ENCODE results near the gene IQGAP1.
A peak's percentile ranks its signal among the peaks of the same experiment; 100 is the strongest.

Gene IQGAP1

DNA sequence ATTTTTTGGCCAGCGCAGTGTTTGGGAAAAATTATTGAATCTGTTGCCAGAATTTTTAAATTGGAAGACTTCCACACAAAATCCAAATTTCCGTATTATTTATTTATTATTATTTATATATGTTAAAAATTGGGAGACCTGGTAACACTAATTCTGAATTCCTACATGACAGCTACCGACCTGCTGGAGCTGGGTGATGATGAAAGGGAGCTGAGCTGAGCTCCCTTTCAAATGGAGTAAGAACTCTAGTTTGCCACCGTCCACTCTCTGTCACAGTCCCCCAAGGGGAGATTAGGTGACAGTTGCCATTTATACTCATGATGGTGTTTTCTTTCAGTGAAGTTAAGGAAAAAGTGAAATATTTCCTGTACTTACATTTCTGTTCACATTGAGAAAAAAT is 143.1 kb downstream of the IQGAP1 start:
- TF ChIP-seq, protein P1, sequence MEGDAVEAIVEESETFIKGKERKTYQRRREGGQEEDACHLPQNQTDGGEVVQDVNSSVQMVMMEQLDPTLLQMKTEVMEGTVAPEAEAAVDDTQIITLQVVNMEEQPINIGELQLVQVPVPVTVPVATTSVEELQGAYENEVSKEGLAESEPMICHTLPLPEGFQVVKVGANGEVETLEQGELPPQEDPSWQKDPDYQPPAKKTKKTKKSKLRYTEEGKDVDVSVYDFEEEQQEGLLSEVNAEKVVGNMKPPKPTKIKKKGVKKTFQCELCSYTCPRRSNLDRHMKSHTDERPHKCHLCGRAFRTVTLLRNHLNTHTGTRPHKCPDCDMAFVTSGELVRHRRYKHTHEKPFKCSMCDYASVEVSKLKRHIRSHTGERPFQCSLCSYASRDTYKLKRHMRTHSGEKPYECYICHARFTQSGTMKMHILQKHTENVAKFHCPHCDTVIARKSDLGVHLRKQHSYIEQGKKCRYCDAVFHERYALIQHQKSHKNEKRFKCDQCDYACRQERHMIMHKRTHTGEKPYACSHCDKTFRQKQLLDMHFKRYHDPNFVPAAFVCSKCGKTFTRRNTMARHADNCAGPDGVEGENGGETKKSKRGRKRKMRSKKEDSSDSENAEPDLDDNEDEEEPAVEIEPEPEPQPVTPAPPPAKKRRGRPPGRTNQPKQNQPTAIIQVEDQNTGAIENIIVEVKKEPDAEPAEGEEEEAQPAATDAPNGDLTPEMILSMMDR (IDR thresholded peaks at IDR 0.05; ENCODE audit: low read depth, low read length, missing control alignments) = no peak
- no peak for DNase-seq (ENCODE audit: low read depth)
- in situ Hi-C loops (cut with HindIII; ENCODE audit: low sequenced_read_pairs) = no loop called here
- peak overlapping the region; percentile 58 for H3K4me3 ChIP-seq (ENCODE audit: low read depth, low read length)

- TF ChIP-seq, protein P1 (IDR thresholded peaks at IDR 0.05; ENCODE audit: low read depth, low read length, missing control alignments) = no peak
- H3K4me3 ChIP-seq (ENCODE audit: low read depth, low read length) = no peak overlapping the region
- in situ Hi-C loops (cut with HindIII; ENCODE audit: low sequenced_read_pairs) = no loop called here
- DNase-seq (ENCODE audit: low read depth) = no peak
These were observed 147.2 kb downstream of the IQGAP1 start for GRCh38 chr15:90535254-90535653.

- TF ChIP-seq, protein P1 (IDR thresholded peaks at IDR 0.05; ENCODE audit: low read depth, low read length, missing control alignments) = no peak
- no peak for DNase-seq (ENCODE audit: low read depth)
- H3K4me3 ChIP-seq (ENCODE audit: low read depth, low read length) = no peak overlapping the region
- in situ Hi-C loops (cut with HindIII; ENCODE audit: low sequenced_read_pairs) = no loop called here
These were observed 151.7 kb downstream of the IQGAP1 start for GRCh38 chr15:90539789-90540188.

GRCh38 chr15:90540768-90541167 is 152.7 kb downstream of the IQGAP1 start:
- DNase-seq (ENCODE audit: low read depth) = no peak
- in situ Hi-C loops (cut with HindIII; ENCODE audit: low sequenced_read_pairs) = no loop called here
- H3K4me3 ChIP-seq (ENCODE audit: low read depth, low read length) = no peak overlapping the region
- TF ChIP-seq, protein P1 (IDR thresholded peaks at IDR 0.05; ENCODE audit: low read depth, low read length, missing control alignments) = no peak

DNA sequence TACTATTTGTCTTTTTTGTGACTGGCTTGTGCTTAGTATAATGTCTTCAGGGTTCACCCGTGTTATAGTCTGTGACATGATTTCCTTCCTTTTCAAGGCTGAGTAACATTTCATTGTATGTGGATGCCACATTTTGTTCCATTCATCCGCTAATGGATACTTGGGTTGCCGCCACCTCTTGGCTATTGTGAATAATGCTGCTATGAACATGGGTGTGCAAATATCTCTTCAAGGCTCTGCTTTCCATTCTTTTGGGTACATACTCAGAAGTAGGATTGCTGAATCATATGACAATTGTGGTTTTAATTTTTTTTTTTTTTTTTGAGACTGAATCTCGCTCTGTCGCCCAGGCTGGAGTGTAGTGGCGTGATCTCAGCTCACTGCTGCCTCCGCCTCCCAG is 157.1 kb downstream of the IQGAP1 start:
- no peak for DNase-seq (ENCODE audit: low read depth)
- in situ Hi-C loops (cut with HindIII; ENCODE audit: low sequenced_read_pairs) = no loop called here
- no peak overlapping the region for H3K4me3 ChIP-seq (ENCODE audit: low read depth, low read length)
- TF ChIP-seq, protein P1 (IDR thresholded peaks at IDR 0.05; ENCODE audit: low read depth, low read length, missing control alignments) = no peak

DNA sequence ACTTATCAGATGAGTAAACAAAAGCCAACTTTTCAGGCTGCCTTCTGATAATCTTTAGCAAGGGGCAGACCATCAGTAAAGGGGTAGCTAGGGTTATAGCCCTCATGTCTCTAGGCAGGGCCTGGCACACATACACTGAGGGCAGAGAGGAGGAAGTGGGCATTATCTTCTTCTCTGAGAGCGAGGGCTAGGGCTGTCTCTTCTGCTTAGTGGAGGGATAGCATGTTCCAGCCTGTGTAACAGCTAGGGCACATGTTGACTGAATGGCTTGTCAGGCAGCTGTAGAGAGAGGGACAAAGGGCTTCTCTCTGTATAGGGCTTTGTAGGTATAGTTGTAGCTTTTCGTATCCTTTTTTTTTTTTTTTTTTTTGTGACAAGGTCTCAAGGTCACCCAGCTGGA is 159.5 kb downstream of the IQGAP1 start:
- no peak for DNase-seq (ENCODE audit: low read depth)
- TF ChIP-seq, protein P1 (IDR thresholded peaks at IDR 0.05; ENCODE audit: low read depth, low read length, missing control alignments) = no peak
- H3K4me3 ChIP-seq (ENCODE audit: low read depth, low read length) = no peak overlapping the region
- in situ Hi-C loops (cut with HindIII; ENCODE audit: low sequenced_read_pairs) = no loop called here

DNA sequence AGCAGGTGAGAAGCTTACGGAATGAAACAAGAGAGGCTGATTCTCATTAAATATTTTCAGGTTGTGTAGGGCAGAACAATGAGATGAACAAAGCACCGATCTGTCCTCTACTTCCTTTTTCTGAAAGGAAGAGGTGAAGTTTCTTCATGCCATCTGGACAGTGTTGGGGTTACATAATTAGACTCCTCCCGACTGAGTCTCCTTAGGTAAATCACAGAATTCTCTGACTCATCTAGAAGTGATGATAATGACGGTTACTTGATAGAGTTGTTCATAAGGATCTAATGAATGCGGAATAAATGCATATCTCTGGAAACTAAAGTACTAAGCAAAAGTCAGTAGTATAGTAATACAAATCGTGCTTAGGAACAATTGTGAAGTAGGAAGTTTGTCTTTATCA is 162.9 kb downstream of the IQGAP1 start:
- DNase-seq (ENCODE audit: low read depth) = no peak
- in situ Hi-C loops (cut with HindIII; ENCODE audit: low sequenced_read_pairs) = no loop called here
- TF ChIP-seq, protein P1 (IDR thresholded peaks at IDR 0.05; ENCODE audit: low read depth, low read length, missing control alignments) = no peak
- no peak overlapping the region for H3K4me3 ChIP-seq (ENCODE audit: low read depth, low read length)

Measured in astrocyte of the cerebellum (primary cell).